Progenitor cell of endocrine pancreas (in vitro differentiated cells): ENCODE results near the gene BRD4. TPM values are rescaled to one million over a fixed set of nuclear protein-coding genes. Genes with fewer than 3 reads are reported as not detected.

Experiments
- DNase-seq: peaks from one replicate; pipeline ENCODE4 v3.0.0; 2021; ENCODE audit warnings: low spot score; ENCODE audit not compliant: unreplicated experiment
- H3K27ac Mint-ChIP-seq: 2 replicates; pipeline ENCODE4 v1.8.0; 2021; ENCODE audit warnings: mild to moderate bottlenecking, moderate library complexity, mixed read lengths
- H3K27me3 Mint-ChIP-seq: 2 replicates; pipeline ENCODE4 v1.8.0; 2021; ENCODE audit warnings: mixed read lengths
- H3K36me3 Mint-ChIP-seq: 2 replicates; pipeline ENCODE4 v1.8.0; 2022; ENCODE audit warnings: mixed read lengths; ENCODE audit not compliant: insufficient read depth
- H3K4me1 Mint-ChIP-seq: 2 replicates; pipeline ENCODE4 v1.8.0; 2021; ENCODE audit warnings: low read depth, mixed read lengths
- H3K4me3 Mint-ChIP-seq: 2 replicates; pipeline ENCODE4 v1.8.0; 2021; ENCODE audit warnings: low read depth, mild to moderate bottlenecking, moderate library complexity, mixed read lengths
- H3K9me3 Mint-ChIP-seq: 2 replicates; pipeline ENCODE4 v1.8.0; 2021; ENCODE audit warnings: low read depth, mixed read lengths
- CTCF ChIP-seq: fragments of 200-600 bp; sonication (generic); IDR thresholded peaks from one replicate; pipeline ENCODE4 v1.5.0; 2021; ENCODE audit warnings: antibody characterized with exemption, mild to moderate bottlenecking; ENCODE audit not compliant: unreplicated experiment
- total RNA-seq: library from RNA; stranded (reverse); gene quantifications from 2 replicates; pipeline ENCODE4 v1.2.1, GENCODE V29; 2021

BRD4 gene
- total RNA-seq, 1 donor from 2014 or later, result 144 TPM

DNA sequence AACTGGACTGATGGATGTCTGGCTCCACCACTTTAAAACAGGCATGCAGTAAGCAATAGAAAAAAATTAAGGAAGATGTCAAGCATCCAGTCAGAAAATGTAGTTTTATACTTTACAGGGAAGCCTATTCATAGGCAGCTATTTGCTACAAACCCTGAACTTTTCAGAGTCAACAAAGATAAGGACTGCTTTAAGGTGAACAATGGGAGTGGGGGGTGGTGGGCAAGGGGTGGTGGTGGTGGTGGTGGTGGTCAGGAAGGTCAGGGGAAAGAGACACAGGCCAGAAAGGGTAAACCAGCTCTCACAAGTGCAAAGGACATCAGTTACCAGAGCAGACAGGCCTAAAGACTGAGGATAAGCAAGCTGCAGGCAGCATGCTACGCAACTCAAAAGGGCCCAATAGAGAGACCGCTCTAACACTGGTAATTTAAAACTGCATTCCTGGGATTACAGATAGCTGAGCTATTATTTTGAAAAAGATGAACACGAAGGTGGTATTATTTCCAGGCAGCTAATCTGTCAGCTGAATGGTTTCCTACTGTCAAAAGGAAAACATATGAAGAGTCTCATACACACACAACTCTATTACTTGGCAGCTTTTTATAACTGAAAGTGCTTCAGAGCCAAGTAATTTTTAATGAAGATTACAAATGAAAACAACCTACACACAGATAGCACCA is 14.8 kb downstream of the BRD4 start:
- Mint-ChIP-seq H3K9me3 (no peaks in the 10 kb centered on the region), H3K27ac (peak overlapping the region; percentile 77), H3K4me1 (peaks cover 62% of the 10 kb centered on the region), H3K36me3 (no peaks in the 10 kb centered on the region), H3K27me3 (no peaks in the 10 kb centered on the region), H3K4me3 (no peak overlapping the region)
- no peak for TF ChIP-seq CTCF
- DNase-seq, result no peak

DNA sequence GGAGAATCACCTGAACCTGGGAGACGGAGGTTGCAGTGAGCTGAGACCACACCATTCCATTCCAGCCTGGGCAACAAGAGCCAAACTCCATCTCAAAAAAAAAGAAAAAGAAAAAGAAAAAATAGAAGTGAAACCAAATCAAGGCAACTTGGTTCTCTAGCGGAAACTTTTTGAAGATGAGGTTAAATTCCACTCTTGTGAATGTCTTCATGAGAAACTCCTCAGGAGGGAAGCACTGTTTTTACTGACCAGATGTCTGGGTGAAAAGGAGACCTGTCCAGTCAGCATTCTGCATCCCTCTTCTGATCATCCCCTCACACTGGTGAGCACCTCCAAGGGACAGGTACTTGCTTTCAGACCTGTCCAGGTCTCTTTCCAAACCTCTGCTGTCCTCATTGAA is 15.8 kb downstream of the BRD4 start:
- Mint-ChIP-seq H3K36me3 (no peaks in the 10 kb centered on the region), H3K4me1 (peaks cover 57% of the 10 kb centered on the region), H3K4me3 (no peak overlapping the region), H3K27me3 (no peaks in the 10 kb centered on the region), H3K27ac (peak overlapping the region; percentile 77), H3K9me3 (no peaks in the 10 kb centered on the region)
- DNase-seq, result no peak
- no peak for TF ChIP-seq CTCF

DNA sequence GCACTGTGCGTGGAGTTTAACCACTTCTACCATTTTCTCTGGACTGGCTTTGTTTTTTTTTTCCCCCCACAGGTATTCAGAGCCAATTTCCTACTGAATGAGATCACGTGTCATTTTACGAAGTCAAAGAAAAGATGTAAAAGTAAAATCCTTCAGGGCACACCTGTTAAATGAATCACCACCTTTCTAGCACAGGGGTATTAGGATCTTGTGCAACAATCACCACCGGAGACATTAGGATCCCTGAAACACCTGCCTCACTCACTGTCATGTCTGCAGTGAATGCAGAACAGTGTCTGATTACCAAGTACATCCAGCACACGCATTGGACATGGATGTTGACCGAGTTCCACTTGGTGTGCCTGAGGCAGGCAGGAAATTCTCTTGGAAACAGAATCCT is 17.2 kb downstream of the BRD4 start:
- Mint-ChIP-seq H3K4me3 (no peak overlapping the region), H3K36me3 (no peaks in the 10 kb centered on the region), H3K27me3 (no peaks in the 10 kb centered on the region), H3K9me3 (no peaks in the 10 kb centered on the region), H3K27ac (peak overlapping the region; percentile 5), H3K4me1 (peaks cover 47% of the 10 kb centered on the region)
- TF ChIP-seq CTCF, result no peak
- no peak for DNase-seq

DNA sequence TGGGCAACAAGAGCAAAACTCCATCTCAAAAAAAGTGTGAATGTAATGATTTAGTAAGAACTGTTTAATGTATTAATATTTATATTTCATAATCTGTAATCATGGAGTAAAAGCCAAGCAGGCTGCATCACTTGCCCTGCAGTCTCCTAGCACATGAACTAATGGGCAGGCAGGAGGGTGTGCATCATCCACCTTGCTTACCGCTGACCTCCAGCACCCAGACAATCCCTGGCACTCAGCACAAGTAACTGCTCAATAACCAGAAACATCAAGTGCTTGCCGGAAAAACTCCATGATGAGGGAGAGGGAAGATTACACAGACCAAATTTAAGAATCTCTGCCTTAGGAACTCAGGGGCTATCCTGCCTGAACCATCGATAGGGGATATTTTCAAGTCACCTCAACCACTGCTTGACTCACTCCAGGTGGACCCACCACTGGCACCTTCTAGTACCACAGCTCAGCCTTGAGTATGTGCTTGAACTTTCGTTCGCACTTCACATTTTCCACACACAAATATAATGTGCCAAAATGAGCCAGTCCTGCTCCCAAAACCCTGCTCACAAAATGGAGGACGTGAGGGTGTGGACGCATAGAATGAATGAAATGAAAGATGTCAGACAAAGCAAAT is 18.6 kb downstream of the BRD4 start:
- TF ChIP-seq CTCF, result no peak
- no peak for DNase-seq
- Mint-ChIP-seq H3K4me3 (no peak overlapping the region), H3K27ac (peak overlapping the region; percentile 76), H3K4me1 (peaks cover 46% of the 10 kb centered on the region), H3K27me3 (no peaks in the 10 kb centered on the region), H3K36me3 (no peaks in the 10 kb centered on the region), H3K9me3 (no peaks in the 10 kb centered on the region)

DNA sequence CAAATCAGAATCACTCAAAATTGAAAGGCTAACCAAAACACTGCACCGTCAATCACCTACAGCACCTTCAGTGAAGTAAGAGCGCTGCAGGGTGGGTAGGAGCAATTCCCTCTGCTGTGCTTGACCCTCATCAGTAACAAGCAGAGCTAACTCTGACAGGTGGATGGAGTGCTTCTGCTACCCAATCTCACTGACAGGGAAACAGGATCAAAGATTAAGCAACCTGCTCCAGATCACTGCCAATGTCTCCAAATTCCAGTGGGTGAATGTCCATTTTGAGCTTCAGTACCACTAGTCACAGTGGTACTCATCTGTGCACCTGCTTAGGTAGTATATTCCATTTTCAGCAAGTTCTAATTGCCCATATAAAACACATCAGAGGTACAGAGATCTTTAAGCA is 25.2 kb downstream of the BRD4 start:
- H3K4me1 Mint-ChIP-seq, result peaks cover 36% of the 10 kb centered on the region
- peaks cover 2% of the 10 kb centered on the region for H3K36me3 Mint-ChIP-seq
- no peak overlapping the region for H3K4me3 Mint-ChIP-seq
- no peaks in the 10 kb centered on the region for H3K27me3 Mint-ChIP-seq
- no peak for DNase-seq
- no peaks in the 10 kb centered on the region for H3K9me3 Mint-ChIP-seq
- peak overlapping the region; percentile 56 for H3K27ac Mint-ChIP-seq
- TF ChIP-seq CTCF, result no peak
